Dendritic cell treated with granulocyte-macrophage colony-stimulating factor and Interleukin-4, amounts not matched to agents 40 ng/mL and 50 ng/mL, for 4 days (primary cell): ENCODE measurements around the gene ZNF296.

Source experiments
- H3K27ac Mint-ChIP-seq: one replicate; pipeline ENCODE4 v1.8.0; 2022; ENCODE audit warnings: mild to moderate bottlenecking, mixed read lengths
- H3K27me3 Mint-ChIP-seq: one replicate; pipeline ENCODE4 v1.8.0; 2022; ENCODE audit warnings: mild to moderate bottlenecking, mixed read lengths
- H3K36me3 Mint-ChIP-seq: one replicate; pipeline ENCODE4 v1.8.0; 2022; ENCODE audit warnings: low read depth, mixed read lengths
- H3K4me1 Mint-ChIP-seq: one replicate; pipeline ENCODE4 v1.8.0; 2022; ENCODE audit warnings: low read depth, mixed read lengths
- H3K4me3 Mint-ChIP-seq: one replicate; pipeline ENCODE4 v1.8.0; 2022; ENCODE audit warnings: mild to moderate bottlenecking, moderate library complexity, mixed read lengths
- H3K9me3 Mint-ChIP-seq: one replicate; pipeline ENCODE4 v1.8.0; 2022; ENCODE audit warnings: mixed read lengths
- intact Hi-C: fragments of 100-400 bp; cut with micrococcal nuclease; formaldehyde crosslinking; loops from one replicate; pipeline ENCODE4 v1.15.0; 2022

The ZNF296 gene

DNA sequence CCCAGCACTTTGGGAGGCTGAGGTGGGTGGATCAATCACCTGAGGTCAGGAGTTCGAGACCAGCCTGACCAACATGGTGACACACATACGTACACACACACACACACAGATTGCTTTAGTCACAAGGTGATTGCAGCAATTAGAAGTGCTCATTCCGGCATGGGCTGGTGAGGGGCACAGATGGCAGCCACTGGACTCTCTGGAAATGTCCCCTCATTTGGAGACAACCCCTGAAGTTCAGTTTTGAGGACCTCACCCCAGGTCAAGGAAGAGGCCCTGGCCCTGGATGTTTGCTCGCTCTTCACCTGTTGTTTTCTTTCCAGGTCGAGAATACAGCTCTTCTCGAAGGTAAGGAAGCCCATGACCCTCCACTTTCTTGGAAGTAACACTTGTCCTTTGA lies 6.1 kb downstream of the ZNF296 start:
- H3K4me3 Mint-ChIP-seq, result no peak overlapping the region

DNA sequence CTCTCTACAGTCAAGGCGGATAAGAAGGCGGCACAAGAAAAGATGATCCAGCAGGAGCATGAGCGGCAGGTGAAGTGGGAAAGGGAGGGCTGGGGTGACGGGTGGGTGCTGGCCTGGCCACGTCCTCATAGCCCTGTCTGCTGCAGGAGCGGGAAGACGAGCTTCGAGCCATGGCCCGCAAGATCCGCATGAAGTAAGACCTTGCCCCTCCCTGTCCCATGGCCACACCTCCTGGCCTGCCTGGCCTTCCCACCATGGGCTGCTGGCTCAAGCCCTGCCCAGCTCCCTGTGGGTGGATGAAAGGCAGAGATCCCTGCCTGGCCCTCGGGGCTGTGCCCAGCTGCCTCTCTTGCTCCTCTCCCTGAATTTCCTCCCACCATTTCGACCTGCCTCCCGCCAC lies 7.2 kb downstream of the ZNF296 start:
- Mint-ChIP-seq H3K27ac (peak overlapping the region; percentile 24), H3K36me3 (peaks cover 92% of the 10 kb centered on the region), H3K4me3 (no peak overlapping the region)

More for the DNA sequence above, 6.1 kb downstream of the ZNF296 start:
- Mint-ChIP-seq H3K9me3 (no peaks in the 10 kb centered on the region), H3K4me1 (peaks cover 41% of the 10 kb centered on the region), H3K27me3 (no peaks in the 10 kb centered on the region), H3K27ac (peak overlapping the region; percentile 24), H3K36me3 (peaks cover 80% of the 10 kb centered on the region)
- intact Hi-C loops, result no loop called here

GRCh38 chr19:45068041-45068440 lies 8.2 kb downstream of the ZNF296 start:
- Mint-ChIP-seq H3K9me3 (no peaks in the 10 kb centered on the region), H3K27ac (peak overlapping the region; percentile 24), H3K27me3 (no peaks in the 10 kb centered on the region), H3K4me1 (peaks cover 32% of the 10 kb centered on the region), H3K4me3 (no peak overlapping the region), H3K36me3 (peaks cover 100% of the 10 kb centered on the region)
- intact Hi-C loops, result no loop called here

More for the DNA sequence above, 7.2 kb downstream of the ZNF296 start:
- Mint-ChIP-seq H3K4me1 (peaks cover 32% of the 10 kb centered on the region), H3K27me3 (no peaks in the 10 kb centered on the region), H3K9me3 (no peaks in the 10 kb centered on the region)
- intact Hi-C loops, result no loop called here

DNA sequence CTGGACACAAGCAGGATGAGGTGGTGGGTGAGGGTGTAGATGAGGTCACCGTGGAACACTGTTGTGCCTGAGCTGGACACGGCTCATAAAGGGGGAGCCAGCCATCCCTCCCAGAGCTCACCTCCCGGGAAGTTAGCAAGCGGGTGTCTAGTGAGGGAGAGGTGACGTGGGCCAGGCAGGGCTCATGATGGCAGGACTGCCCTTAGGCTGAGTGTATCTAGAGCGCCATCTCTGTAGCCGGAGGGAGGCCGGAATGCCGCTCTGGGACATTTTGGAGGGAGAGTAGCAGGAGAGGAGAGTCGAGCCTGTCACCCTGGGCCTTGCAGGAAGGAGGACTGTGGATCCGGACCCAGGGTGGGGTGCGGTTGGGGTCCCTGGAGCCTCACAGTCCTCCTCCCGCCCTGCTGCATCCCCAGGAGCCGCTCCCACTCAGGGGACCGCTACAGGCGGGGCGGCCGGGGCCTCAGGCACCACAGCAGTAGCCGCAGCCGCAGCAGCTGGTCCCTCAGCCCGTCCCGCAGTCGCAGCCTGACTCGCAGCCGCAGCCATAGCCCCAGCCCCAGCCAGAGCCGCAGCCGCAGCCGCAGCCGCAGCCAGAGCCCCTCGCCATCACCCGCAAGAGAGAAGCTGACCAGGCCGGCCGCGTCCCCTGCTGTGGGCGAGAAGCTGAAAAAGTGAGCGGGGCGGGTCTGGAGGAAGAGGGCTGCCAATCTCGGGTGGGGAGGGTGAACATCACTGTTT lies 9.2 kb downstream of the ZNF296 start:
- peak overlapping the region; percentile 41 for H3K27ac Mint-ChIP-seq
- peaks cover 24% of the 10 kb centered on the region for H3K4me1 Mint-ChIP-seq

DNA sequence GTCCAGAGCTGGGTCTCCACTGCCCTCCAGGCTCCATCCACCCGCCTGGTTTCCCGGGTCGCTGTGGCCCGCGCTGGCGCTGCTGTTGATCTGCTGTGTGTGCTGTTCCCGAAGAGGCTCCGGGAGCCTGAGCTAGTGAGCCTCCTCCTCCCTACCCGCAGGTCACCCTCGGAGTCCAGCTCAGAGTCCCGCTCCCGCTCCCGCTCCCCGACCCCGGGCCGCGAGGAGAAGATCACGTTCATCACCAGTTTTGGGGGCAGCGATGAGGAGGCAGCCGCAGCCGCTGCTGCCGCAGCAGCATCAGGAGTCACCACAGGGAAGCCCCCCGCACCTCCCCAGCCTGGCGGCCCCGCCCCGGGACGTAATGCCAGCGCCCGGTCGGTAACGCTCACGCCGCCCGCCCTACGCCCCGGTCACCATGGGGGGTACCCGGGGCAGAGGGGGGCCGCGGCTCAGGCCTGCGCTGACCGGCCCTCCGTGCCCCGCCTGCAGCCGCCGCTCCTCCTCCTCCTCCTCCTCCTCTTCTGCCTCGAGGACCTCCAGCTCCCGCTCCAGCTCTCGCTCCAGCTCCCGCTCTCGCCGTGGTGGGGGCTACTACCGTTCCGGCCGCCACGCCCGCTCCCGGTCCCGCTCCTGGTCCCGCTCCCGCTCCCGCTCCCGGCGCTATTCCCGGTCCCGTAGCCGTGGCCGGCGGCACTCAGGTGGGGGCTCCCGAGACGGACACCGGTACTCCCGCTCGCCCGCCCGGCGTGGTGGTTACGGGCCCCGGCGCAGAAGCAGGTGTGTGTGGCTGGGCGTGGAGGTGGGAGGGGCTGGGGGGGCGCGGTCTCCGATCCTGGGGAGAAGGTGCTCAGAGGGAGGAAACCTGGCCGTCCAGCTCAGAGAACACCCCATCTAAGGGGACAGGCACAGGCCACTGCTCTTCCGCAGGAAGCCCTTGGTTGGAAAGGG lies 12.2 kb downstream of the ZNF296 start:
- Mint-ChIP-seq H3K36me3 (peaks cover 100% of the 10 kb centered on the region), H3K4me3 (no peak overlapping the region), H3K27ac (no peak overlapping the region), H3K4me1 (peaks cover 24% of the 10 kb centered on the region), H3K9me3 (no peaks in the 10 kb centered on the region), H3K27me3 (no peaks in the 10 kb centered on the region)
- intact Hi-C loops, result no loop called here

More for the DNA sequence above, 9.2 kb downstream of the ZNF296 start:
- Mint-ChIP-seq H3K36me3 (peaks cover 100% of the 10 kb centered on the region), H3K27me3 (no peaks in the 10 kb centered on the region), H3K4me3 (no peak overlapping the region), H3K9me3 (no peaks in the 10 kb centered on the region)
- intact Hi-C loops, result no loop called here

DNA sequence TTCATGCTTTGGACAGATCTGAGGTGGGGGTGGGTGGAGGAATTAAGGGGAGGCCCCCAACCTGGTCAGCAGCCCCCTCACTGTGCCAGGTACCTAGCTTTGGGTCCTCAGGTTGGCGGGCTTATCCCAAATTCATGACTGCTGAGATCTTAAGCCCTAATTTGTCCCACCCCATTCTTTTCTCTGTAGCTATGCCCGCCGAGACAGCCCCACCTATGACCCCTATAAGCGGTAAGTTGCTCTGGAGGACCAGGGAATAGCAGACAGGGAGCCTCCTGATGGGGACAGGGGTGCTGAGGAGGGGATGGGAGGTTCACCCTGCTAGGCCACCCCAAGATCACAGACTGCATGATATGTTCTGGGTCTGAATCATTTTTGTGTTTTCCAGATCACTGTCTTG lies 14.3 kb downstream of the ZNF296 start:
- no peak overlapping the region for H3K27ac Mint-ChIP-seq
- no peaks in the 10 kb centered on the region for H3K27me3 Mint-ChIP-seq
- H3K4me3 Mint-ChIP-seq, result no peak overlapping the region
- H3K4me1 Mint-ChIP-seq, result peaks cover 10% of the 10 kb centered on the region
- intact Hi-C loops, result no loop called here
- H3K9me3 Mint-ChIP-seq, result no peaks in the 10 kb centered on the region
- H3K36me3 Mint-ChIP-seq, result peaks cover 100% of the 10 kb centered on the region

- H3K9me3 Mint-ChIP-seq, result no peaks in the 10 kb centered on the region
- no peak overlapping the region for H3K4me3 Mint-ChIP-seq
- no peaks in the 10 kb centered on the region for H3K27me3 Mint-ChIP-seq
- intact Hi-C loops, result loop anchor here (1.0 kb wide), 2 partner anchors 42 to 70 kb away; no protein-coding TSS in a partner anchor
- H3K27ac Mint-ChIP-seq, result peak overlapping the region; percentile 64
- peaks cover 100% of the 10 kb centered on the region for H3K36me3 Mint-ChIP-seq
- peaks cover 15% of the 10 kb centered on the region for H3K4me1 Mint-ChIP-seq
These were observed 16.9 kb downstream of the ZNF296 start for GRCh38 chr19:45059258-45059965.

DNA sequence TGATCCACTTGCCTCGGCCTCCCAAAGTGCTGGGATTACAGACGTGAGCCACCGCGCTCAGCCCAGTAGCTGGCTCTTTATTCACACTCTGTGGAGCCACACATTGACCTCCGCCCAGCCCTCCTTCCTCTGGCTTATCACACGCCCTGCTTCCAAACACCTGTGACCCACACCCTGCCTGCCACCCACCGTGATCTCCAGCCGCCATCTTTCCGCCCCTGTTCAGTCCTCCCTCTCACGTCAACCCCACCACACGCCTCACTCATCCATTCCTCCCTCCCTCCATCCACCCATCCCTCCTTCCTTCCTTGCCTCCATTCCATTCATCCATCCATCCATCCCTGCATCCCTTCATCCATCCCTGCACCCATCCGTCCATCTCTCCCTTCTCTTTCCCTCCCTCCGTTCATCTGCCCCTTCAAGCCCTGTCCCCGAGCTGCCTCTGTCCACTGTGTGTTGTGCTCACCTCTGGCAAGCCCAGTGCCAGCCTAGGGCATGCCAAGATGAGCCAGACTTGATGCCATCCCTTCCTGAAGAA lies 17.6 kb downstream of the ZNF296 start:
- no peaks in the 10 kb centered on the region for H3K27me3 Mint-ChIP-seq
- intact Hi-C loops, result loop anchor here (1.0 kb wide), 2 partner anchors 41 to 69 kb away; no protein-coding TSS in a partner anchor
- peaks cover 100% of the 10 kb centered on the region for H3K36me3 Mint-ChIP-seq
- no peak overlapping the region for H3K27ac Mint-ChIP-seq
- no peak overlapping the region for H3K4me3 Mint-ChIP-seq
- peaks cover 15% of the 10 kb centered on the region for H3K4me1 Mint-ChIP-seq
- H3K9me3 Mint-ChIP-seq, result no peaks in the 10 kb centered on the region

DNA sequence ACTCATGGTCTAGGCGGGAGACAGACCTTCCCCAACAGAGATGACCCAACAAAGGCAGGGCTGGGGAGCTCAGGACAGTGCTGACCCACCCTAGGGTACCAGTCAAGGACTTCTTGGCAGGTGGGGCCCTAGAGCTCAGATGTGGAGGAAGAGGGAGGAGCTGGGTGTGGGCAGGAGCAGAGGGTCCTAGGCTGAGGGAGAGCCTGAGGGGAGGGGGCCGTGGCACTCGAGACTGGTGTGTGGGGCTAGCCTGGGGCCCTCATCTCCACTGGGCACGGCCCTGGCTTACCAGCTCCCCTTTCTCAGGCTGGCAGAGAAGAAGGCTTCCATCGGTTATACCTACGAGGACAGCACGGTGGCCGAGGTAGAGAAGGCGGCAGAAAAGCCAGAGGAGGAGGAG lies 18.8 kb downstream of the ZNF296 start:
- Mint-ChIP-seq H3K36me3 (peaks cover 99% of the 10 kb centered on the region), H3K27ac (peak overlapping the region; percentile 31), H3K27me3 (no peaks in the 10 kb centered on the region), H3K4me3 (no peak overlapping the region), H3K4me1 (peaks cover 15% of the 10 kb centered on the region), H3K9me3 (no peaks in the 10 kb centered on the region)
- intact Hi-C loops, result no loop called here

- H3K27ac Mint-ChIP-seq, result no peak overlapping the region
These were observed 19.4 kb downstream of the ZNF296 start for GRCh38 chr19:45056831-45057230.

DNA sequence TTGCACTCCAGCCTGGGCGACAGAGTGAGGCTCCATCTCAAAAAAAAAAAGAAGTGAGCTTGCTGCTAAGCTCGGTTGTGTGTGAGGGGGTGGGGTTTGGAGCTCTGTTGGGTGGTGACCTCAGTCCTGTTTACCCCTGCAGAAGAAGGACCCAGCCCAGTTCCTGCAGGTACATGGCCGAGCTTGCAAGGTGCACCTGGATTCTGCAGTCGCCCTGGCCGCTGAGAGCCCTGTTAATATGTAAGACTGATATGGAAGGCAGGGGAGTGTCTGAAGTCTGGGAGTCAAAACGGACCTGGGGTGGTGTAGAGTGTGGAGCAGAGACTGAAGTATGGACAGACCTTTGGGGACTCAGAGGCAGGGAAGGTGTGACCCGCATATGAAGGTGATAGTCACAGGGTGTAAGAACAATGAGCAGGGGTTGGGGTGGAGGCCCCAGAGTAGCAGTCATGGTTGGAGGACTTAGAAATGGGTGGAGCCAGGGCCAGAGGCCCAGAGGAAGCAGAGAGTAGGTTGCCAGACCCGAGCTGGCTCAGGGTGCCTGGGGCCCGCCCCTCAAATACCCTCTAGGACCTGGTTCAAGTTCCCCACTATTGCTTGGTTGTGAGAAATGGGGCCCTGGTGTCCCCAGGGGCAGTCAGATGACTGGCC lies 24.2 kb downstream of the ZNF296 start:
- H3K4me1 Mint-ChIP-seq, result peaks cover 32% of the 10 kb centered on the region
- H3K36me3 Mint-ChIP-seq, result peaks cover 86% of the 10 kb centered on the region
- H3K4me3 Mint-ChIP-seq, result no peak overlapping the region
- no peaks in the 10 kb centered on the region for H3K9me3 Mint-ChIP-seq
- intact Hi-C loops, result no loop called here
- no peaks in the 10 kb centered on the region for H3K27me3 Mint-ChIP-seq
- H3K27ac Mint-ChIP-seq, result peak overlapping the region; percentile 26

More at GRCh38 chr19:45056831-45057230, 19.4 kb downstream of the ZNF296 start:
- H3K9me3 Mint-ChIP-seq, result no peaks in the 10 kb centered on the region
- H3K36me3 Mint-ChIP-seq, result peaks cover 99% of the 10 kb centered on the region
- no peaks in the 10 kb centered on the region for H3K27me3 Mint-ChIP-seq
- peaks cover 19% of the 10 kb centered on the region for H3K4me1 Mint-ChIP-seq
- no peak overlapping the region for H3K4me3 Mint-ChIP-seq
- intact Hi-C loops, result no loop called here

DNA sequence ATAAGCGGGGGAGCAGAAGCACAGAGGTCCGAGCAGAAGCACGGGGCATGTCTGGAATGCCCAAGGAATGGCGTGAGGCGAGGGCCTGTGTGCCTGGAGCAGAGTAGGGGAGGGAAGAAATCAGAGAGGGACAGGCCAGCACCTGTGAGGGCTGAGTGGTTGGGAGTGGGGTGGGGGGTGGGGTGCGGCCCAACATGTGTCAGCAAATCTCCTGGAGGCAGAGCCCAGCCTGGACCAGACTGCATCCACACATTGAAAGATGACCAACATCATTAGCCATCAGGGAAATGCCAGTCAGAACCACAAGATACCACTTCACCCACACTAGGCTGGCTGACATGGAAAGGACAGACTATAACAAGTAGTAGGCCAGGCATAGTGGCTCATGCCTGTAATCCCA lies 26.2 kb downstream of the ZNF296 start:
- Mint-ChIP-seq H3K36me3 (peaks cover 86% of the 10 kb centered on the region), H3K27ac (peak overlapping the region; percentile 7), H3K4me1 (peaks cover 47% of the 10 kb centered on the region)

More for the DNA sequence above, 26.2 kb downstream of the ZNF296 start:
- no peaks in the 10 kb centered on the region for H3K9me3 Mint-ChIP-seq
- H3K27me3 Mint-ChIP-seq, result no peaks in the 10 kb centered on the region
- intact Hi-C loops, result no loop called here
- no peak overlapping the region for H3K4me3 Mint-ChIP-seq
